ENCODE measurements around the gene RAB35.

DNA sequence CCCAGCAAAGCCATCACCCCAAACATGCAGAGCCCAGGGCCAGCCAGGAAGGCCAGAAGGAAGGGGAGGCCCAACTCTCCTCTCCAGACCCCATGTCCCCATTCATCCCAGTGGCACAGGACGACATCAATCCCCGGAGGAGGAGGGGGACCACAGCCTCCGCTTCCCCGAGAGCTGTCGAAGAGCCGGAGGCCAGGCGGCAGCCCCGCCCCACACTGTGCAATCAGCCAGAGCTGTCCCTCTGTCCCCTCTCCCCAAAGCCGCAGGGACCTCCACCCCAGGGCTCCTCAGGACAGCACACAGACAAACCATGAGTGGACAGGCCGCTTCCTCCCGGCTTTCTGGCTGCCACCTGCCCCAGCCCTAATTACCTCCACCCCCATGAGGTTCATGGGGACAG, 16.8 kb downstream of the RAB35 start:
- TF ChIP-seq POLR2A (IDR thresholded peaks at IDR 0.05; ENCODE audit: low read length) (no peak), GATA1 (IDR thresholded peaks at IDR 0.05; ENCODE audit: low read depth, low read length) (no peak)

Measured in erythroblast (primary cell).